ENCODE results near the gene DLG1.

Gene DLG1

DNA sequence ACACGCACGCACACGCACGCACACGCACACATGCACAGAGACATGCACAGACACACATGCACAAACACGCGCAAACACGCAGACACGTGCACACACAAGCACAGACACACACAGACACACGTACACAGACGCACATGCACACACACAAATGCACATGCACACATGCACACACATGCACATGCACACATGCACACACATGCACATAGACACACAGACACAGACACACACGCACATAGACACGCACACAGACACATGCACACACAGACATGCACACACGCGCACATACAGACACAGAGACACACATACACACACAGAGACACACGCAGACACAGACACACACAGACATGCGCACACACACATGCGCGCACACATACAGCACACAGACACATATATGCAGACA is 303.4 kb downstream of the DLG1 start:
- DNase-seq (ENCODE audit: low read depth): no peak
- TF ChIP-seq, protein P1, sequence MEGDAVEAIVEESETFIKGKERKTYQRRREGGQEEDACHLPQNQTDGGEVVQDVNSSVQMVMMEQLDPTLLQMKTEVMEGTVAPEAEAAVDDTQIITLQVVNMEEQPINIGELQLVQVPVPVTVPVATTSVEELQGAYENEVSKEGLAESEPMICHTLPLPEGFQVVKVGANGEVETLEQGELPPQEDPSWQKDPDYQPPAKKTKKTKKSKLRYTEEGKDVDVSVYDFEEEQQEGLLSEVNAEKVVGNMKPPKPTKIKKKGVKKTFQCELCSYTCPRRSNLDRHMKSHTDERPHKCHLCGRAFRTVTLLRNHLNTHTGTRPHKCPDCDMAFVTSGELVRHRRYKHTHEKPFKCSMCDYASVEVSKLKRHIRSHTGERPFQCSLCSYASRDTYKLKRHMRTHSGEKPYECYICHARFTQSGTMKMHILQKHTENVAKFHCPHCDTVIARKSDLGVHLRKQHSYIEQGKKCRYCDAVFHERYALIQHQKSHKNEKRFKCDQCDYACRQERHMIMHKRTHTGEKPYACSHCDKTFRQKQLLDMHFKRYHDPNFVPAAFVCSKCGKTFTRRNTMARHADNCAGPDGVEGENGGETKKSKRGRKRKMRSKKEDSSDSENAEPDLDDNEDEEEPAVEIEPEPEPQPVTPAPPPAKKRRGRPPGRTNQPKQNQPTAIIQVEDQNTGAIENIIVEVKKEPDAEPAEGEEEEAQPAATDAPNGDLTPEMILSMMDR (IDR thresholded peaks at IDR 0.05; ENCODE audit: insufficient read depth, low read depth, low read length, missing control alignments): no peak
- H3K4me3 ChIP-seq (ENCODE audit: low read length): no peak overlapping the region

DNA sequence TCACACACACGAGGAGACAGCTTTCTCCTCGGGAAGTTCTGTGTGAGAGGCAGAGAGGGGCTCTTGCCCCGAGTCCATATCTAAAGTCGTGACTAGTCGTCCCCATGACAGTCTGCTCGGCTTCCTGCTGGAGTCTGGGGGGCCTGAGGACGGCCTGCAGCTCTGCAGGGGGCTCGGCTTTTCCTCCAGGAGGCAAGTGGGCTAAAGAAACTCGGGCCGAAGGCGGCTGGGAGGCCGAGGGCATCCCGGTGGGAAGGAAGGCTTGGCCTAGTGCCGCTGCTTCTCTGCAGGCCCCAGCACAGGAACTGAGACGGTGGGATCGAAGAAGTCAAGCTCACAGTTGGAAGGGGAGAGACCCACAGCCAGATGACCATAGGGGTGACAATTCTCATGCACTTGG is 304.4 kb downstream of the DLG1 start:
- TF ChIP-seq, protein P1 (IDR thresholded peaks at IDR 0.05; ENCODE audit: insufficient read depth, low read depth, low read length, missing control alignments): no peak
- H3K4me3 ChIP-seq (ENCODE audit: low read length): no peak overlapping the region
- DNase-seq (ENCODE audit: low read depth): no peak

Data from epithelial cell of esophagus (primary cell).